Calu3 (cell line): ENCODE measurements around the gene LYRM1. TPM values are rescaled to one million over a fixed set of nuclear protein-coding genes. Genes with fewer than 3 reads are reported as not detected.

Source experiments
- BruUV-seq: library from RNA; stranded (reverse); fragments of 400-500 nt; replicated peaks from 2 replicates; lab custom pipeline; 2021; lab: Mats Ljungman, UMichigan
- CTCF ChIA-PET: fragments of 300-600 bp; sonication (Branson Sonifier 250); formaldehyde crosslinking; loops from one replicate; lab custom pipeline; 2022; ENCODE audit warnings: antibody characterized with exemption; lab: Charles Lee
- DNase-seq: peaks from one replicate; pipeline ENCODE4 v3.0.0; 2022
- H3K27ac Mint-ChIP-seq: one replicate; pipeline ENCODE4 v1.8.0; 2022; ENCODE audit warnings: mixed read lengths; ENCODE audit not compliant: unreplicated experiment
- H3K27me3 Mint-ChIP-seq: one replicate; pipeline ENCODE4 v1.8.0; 2022; ENCODE audit warnings: mixed read lengths; ENCODE audit not compliant: unreplicated experiment
- H3K36me3 Mint-ChIP-seq: one replicate; pipeline ENCODE4 v1.8.0; 2022; ENCODE audit warnings: mild to moderate bottlenecking, moderate library complexity, mixed read lengths; ENCODE audit not compliant: insufficient read depth, unreplicated experiment
- H3K4me1 Mint-ChIP-seq: one replicate; pipeline ENCODE4 v1.8.0; 2022; ENCODE audit warnings: mild to moderate bottlenecking, low read depth, mixed read lengths; ENCODE audit not compliant: unreplicated experiment
- H3K4me3 Mint-ChIP-seq: one replicate; pipeline ENCODE4 v1.8.0; 2022; ENCODE audit warnings: mild to moderate bottlenecking, low read depth, moderate library complexity, mixed read lengths; ENCODE audit not compliant: unreplicated experiment
- H3K9me3 Mint-ChIP-seq: one replicate; pipeline ENCODE4 v1.8.0; 2022; ENCODE audit warnings: low read depth, mixed read lengths; ENCODE audit not compliant: unreplicated experiment
- intact Hi-C: fragments of 100-400 bp; cut with micrococcal nuclease; formaldehyde crosslinking; loops from one replicate; pipeline ENCODE4 v1.10.0; 2022; ENCODE audit not compliant: unreplicated experiment
- total RNA-seq: library from RNA; stranded (reverse); gene quantifications from 2 replicates; pipeline ENCODE4 v1.2.3, GENCODE V29; 2022
- TF ChIP-seq, protein P1 (sequence below): fragments of 200-600 bp; IDR thresholded peaks from one replicate; pipeline ENCODE4 v1.8.0; 2022; ENCODE audit warnings: antibody characterized with exemption; ENCODE audit not compliant: unreplicated experiment

The LYRM1 gene
- total RNA-seq, 1 experiment from 2014 or later, result 36.5 TPM

DNA sequence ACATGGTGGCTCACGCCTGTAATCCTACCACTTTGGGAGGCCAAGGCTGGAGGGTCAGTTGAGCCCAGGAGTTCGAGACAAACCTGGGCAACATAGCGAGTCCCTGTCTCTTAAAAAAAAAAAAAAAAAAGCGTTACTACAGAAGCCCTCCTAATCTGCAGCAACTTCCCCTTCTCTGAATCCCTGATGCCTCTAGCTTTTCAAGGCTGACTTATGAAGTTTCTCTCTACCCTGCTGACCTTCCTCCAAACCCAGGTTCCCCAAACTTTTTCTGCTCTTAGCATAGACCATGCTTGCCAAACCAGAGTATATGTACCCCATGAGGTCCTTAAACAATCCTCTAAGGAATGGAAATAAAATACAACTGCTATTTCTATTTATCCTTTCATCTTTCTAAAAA lies 16.4 kb downstream of the LYRM1 start:
- Mint-ChIP-seq H3K27ac (no peak overlapping the region), H3K4me1 (peaks cover 8% of the 10 kb centered on the region), H3K36me3 (peaks cover 5% of the 10 kb centered on the region), H3K4me3 (no peak overlapping the region), H3K9me3 (no peaks in the 10 kb centered on the region), H3K27me3 (no peaks in the 10 kb centered on the region)
- TF ChIP-seq, protein P1, sequence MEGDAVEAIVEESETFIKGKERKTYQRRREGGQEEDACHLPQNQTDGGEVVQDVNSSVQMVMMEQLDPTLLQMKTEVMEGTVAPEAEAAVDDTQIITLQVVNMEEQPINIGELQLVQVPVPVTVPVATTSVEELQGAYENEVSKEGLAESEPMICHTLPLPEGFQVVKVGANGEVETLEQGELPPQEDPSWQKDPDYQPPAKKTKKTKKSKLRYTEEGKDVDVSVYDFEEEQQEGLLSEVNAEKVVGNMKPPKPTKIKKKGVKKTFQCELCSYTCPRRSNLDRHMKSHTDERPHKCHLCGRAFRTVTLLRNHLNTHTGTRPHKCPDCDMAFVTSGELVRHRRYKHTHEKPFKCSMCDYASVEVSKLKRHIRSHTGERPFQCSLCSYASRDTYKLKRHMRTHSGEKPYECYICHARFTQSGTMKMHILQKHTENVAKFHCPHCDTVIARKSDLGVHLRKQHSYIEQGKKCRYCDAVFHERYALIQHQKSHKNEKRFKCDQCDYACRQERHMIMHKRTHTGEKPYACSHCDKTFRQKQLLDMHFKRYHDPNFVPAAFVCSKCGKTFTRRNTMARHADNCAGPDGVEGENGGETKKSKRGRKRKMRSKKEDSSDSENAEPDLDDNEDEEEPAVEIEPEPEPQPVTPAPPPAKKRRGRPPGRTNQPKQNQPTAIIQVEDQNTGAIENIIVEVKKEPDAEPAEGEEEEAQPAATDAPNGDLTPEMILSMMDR, result no peak
- intact Hi-C loops, result no loop called here
- no peak for DNase-seq
- no TSS peak for BruUV-seq
- CTCF ChIA-PET, result no interaction called here

DNA sequence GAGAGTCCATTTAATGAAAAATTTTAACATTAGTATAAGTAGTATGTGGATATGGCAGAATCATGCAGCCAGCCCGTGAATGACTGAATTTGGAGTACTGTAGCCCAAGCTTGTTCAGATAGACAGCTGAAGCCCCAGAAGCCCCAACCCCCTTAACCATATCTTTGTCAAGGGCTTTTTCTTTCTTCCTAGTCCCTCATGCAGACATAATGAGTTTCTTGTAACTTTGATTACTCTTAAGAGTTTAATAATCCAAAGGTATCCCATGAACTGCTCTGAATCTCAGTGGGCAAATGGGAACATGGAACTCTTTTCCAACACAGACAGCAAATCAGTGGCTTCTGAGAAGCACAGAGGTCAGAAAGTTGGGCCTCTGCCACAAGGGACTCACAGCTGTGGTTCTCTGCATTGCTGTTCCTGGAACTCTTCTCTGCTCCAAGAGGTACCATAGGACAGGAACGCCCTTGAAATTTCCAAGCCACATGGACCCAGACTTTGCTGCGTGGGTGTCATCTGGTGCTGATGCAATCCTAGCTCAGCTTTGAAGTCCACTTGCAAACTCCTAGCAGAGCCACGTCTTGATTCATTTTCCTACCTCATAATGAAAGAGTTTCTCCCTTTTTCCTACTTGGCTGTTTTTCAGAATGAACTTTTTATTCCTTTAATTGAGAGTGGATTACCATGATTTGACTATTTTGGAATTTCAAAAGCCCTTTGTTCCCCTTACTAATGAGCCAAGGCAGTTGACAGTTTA lies 18.1 kb downstream of the LYRM1 start:
- Mint-ChIP-seq H3K36me3 (peaks cover 2% of the 10 kb centered on the region), H3K9me3 (no peaks in the 10 kb centered on the region), H3K4me3 (no peak overlapping the region), H3K4me1 (peaks cover 3% of the 10 kb centered on the region), H3K27ac (no peak overlapping the region), H3K27me3 (no peaks in the 10 kb centered on the region)
- TF ChIP-seq, protein P1, result no peak
- intact Hi-C loops, result no loop called here
- no peak for DNase-seq
- CTCF ChIA-PET, result no interaction called here
- no TSS peak for BruUV-seq

DNA sequence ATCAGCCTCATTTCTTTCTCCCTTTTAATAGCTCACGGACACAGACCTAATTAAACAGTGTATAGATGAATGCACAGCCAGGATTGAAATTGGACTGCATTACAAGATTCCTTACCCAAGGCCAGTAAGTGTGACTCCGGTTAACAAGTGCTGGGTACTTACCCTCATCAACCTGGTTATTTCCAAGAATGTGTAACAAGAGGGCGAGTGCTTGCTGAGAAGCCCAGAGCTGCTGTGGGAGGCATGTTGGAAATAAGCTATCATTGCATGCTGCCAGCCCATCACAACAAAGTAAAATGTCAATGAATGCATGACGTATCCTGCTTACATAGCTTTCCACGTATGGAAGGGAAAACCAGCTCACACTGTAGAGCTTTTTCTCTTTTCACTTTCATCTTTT lies 19.5 kb downstream of the LYRM1 start:
- Mint-ChIP-seq H3K9me3 (no peaks in the 10 kb centered on the region), H3K27ac (no peak overlapping the region), H3K4me1 (no peaks in the 10 kb centered on the region), H3K27me3 (no peaks in the 10 kb centered on the region), H3K4me3 (no peak overlapping the region), H3K36me3 (no peaks in the 10 kb centered on the region)
- no peak for DNase-seq
- TF ChIP-seq, protein P1, result no peak
- CTCF ChIA-PET, result no interaction called here
- intact Hi-C loops, result no loop called here
- BruUV-seq, result no TSS peak

DNA sequence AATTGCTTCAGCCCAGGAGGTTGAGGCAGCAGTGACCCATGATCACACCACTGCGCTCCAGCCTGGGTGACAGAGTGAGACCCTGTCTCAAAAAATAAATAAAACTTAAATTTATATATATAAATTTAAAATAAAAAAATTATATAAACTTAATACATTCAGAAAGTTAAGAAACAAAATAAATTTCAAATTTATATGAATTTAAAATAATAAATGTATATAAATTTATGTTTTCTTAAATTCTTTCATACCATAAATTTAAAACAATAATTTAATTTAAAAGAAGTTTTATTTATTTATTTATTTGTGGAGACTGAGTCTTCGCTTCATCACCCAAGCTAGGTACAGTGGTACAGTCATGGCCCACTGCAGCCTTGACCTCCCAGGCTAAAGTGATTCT lies 20.2 kb downstream of the LYRM1 start:
- H3K27ac Mint-ChIP-seq, result no peak overlapping the region
- TF ChIP-seq, protein P1, result no peak
- intact Hi-C loops, result no loop called here
- no peaks in the 10 kb centered on the region for H3K4me1 Mint-ChIP-seq
- CTCF ChIA-PET, result no interaction called here
- H3K27me3 Mint-ChIP-seq, result no peaks in the 10 kb centered on the region
- no peak overlapping the region for H3K4me3 Mint-ChIP-seq
- H3K36me3 Mint-ChIP-seq, result no peaks in the 10 kb centered on the region
- no TSS peak for BruUV-seq
- no peak for DNase-seq
- no peaks in the 10 kb centered on the region for H3K9me3 Mint-ChIP-seq
